Osteoblast (primary cell): Measurements from ENCODE around the gene MCM10. TPM values are rescaled to one million over a fixed set of nuclear protein-coding genes. Genes with fewer than 3 reads are reported as not detected.

Experiments
- DNase-seq: peaks from one replicate; pipeline ENCODE4 v3.0.0; 2011; ENCODE audit warnings: low spot score, mixed read lengths; ENCODE audit not compliant: insufficient read length; ENCODE audit errors: missing footprints
- H2AFZ ChIP-seq: 2 replicates; pipeline ENCODE4 v1.6.0; 2011; ENCODE audit warnings: mild to moderate bottlenecking, low read length
- H3K27ac ChIP-seq: 2 replicates; pipeline ENCODE4 v1.5.1; 2011; ENCODE audit warnings: mild to moderate bottlenecking, low read depth, low read length, moderate library complexity
- H3K27me3 ChIP-seq: 2 replicates; pipeline ENCODE4 v1.6.0; 2012; ENCODE audit warnings: mild to moderate bottlenecking, control low read depth, inconsistent platforms, low read length, moderate library complexity; ENCODE audit not compliant: insufficient read depth
- H3K36me3 ChIP-seq: 2 replicates; pipeline ENCODE4 v1.5.1; 2011; ENCODE audit warnings: mild to moderate bottlenecking, low read length, control low read depth, moderate library complexity; ENCODE audit not compliant: insufficient read depth
- H3K4me1 ChIP-seq: 2 replicates; pipeline ENCODE4 v1.5.1; 2011; ENCODE audit warnings: mild to moderate bottlenecking, low read length, control low read depth, moderate library complexity; ENCODE audit not compliant: insufficient read depth
- H3K4me2 ChIP-seq: 2 replicates; pipeline ENCODE4 v1.6.0; 2011; ENCODE audit warnings: mild to moderate bottlenecking, low read length; ENCODE audit not compliant: insufficient read depth
- H3K4me3 ChIP-seq: fragments of 200-600 bp; sonication (generic); 3 replicates; pipeline ENCODE4 v1.5.1; 2012; ENCODE audit warnings: mild to moderate bottlenecking, low read length, inconsistent platforms; ENCODE audit not compliant: insufficient read depth
- H3K79me2 ChIP-seq: 2 replicates; pipeline ENCODE4 v1.6.0; 2012; ENCODE audit warnings: mild to moderate bottlenecking, low read length, control low read depth, inconsistent platforms; ENCODE audit not compliant: insufficient read depth
- H3K9me3 ChIP-seq: 2 replicates; pipeline ENCODE4 v1.5.1; 2011; ENCODE audit warnings: low read depth, low read length, control low read depth
- H4K20me1 ChIP-seq: 2 replicates; pipeline ENCODE4 v1.6.0; 2012; ENCODE audit warnings: mild to moderate bottlenecking, low read length, control low read depth; ENCODE audit not compliant: insufficient read depth
- total RNA-seq: library from RNA; depleted of rRNA; stranded (reverse); fragments of >200 nt; gene quantifications from 2 replicates; pipeline ENCODE4 v1.2.3, GENCODE V29; 2012
- TF ChIP-seq, protein P1 (sequence below): IDR thresholded peaks from 2 replicates; pipeline ENCODE4 v1.5.1; 2011; ENCODE audit warnings: mild to moderate bottlenecking, low read depth, low read length, moderate library complexity; ENCODE audit errors: extremely low read depth

The MCM10 gene
- total RNA-seq, 1 donor, result 1.4 TPM

DNA sequence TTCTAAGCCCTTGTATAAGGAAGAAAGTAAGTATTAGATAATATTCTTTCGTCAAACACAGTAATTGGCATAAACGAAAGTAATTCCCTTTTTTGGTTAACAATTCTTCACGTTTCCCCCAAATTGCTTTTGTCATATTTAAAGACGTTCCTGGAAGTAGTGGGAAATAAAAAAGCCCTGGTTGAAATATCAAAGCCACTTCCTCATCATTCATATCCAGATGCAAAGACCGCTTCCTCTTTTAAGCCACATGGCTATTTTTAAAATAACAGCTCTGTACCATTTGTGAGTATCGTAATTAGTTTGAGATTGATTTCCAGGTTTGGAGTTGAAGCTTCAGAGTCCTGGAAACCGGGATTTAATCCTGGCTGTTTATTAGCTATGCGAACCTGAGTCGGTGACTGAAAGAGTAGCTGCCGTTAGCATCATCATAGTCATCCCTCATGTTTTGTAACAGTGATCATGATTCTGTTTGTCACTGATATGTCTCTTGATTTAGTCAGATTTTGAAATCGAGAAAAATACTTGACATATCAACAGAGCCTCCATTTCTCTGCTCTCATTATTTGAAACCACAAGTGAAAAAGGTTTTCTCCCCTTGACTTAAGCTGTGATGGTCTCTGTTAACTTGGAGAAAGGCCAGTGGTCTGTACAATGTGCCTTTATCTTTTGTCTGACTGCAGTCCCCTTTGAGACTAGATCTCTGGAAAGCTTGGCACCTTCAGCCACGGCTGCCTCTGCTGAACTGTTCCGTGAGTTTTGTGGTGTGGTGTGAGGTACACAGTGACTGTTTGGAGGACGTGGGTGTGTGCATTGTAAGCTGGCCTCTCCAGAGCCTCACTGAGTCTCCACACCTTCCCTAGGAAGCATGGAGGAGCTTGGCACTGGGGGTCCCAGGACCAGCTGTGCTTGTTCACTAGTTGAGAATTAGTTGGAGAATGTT lies 43.2 kb upstream of the MCM10 start:
- no peak overlapping the region for H2AFZ ChIP-seq
- no peaks in the 10 kb centered on the region for H3K4me1 ChIP-seq
- H3K79me2 ChIP-seq, result peaks cover 5% of the 10 kb centered on the region
- no peak for DNase-seq
- H4K20me1 ChIP-seq, result no peaks in the 10 kb centered on the region
- H3K27ac ChIP-seq, result no peak overlapping the region
- H3K27me3 ChIP-seq, result no peaks in the 10 kb centered on the region
- no peak overlapping the region for H3K4me2 ChIP-seq
- peaks cover 70% of the 10 kb centered on the region for H3K36me3 ChIP-seq
- TF ChIP-seq, protein P1, sequence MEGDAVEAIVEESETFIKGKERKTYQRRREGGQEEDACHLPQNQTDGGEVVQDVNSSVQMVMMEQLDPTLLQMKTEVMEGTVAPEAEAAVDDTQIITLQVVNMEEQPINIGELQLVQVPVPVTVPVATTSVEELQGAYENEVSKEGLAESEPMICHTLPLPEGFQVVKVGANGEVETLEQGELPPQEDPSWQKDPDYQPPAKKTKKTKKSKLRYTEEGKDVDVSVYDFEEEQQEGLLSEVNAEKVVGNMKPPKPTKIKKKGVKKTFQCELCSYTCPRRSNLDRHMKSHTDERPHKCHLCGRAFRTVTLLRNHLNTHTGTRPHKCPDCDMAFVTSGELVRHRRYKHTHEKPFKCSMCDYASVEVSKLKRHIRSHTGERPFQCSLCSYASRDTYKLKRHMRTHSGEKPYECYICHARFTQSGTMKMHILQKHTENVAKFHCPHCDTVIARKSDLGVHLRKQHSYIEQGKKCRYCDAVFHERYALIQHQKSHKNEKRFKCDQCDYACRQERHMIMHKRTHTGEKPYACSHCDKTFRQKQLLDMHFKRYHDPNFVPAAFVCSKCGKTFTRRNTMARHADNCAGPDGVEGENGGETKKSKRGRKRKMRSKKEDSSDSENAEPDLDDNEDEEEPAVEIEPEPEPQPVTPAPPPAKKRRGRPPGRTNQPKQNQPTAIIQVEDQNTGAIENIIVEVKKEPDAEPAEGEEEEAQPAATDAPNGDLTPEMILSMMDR, result no peak
- no peak overlapping the region for H3K4me3 ChIP-seq
- no peaks in the 10 kb centered on the region for H3K9me3 ChIP-seq

DNA sequence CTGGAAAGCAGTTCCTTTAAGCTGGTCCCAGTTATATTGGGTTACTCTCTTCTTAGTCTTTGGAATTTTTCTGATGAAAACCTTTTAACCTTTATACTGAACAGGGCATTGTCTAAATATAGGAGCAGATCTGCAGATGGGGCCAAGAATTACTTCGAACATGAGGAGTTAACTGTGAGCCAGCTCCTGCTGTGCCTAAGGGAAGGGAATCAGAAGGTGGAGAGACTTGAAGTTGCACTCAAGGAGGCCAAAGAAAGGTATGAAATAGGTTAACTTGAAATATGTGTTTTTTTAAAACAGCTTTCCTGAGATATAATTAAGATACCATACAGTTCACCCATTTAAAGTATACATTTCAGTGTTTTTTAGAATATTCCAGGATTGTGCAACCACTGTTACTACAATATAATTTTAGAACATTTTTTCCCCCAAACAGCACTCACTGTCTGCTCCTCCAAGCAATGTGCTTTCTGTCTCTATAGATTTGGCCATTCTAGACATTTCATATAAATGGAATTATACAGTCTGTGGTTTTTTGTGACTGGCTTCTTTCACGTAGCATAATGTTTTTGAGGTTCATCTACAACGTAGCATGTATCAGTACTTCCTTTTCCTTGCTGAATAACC lies 42.5 kb upstream of the MCM10 start:
- Histone ChIP-seq H4K20me1 (no peaks in the 10 kb centered on the region), H3K27ac (no peak overlapping the region), H2AFZ (no peak overlapping the region), H3K27me3 (no peaks in the 10 kb centered on the region), H3K4me2 (no peak overlapping the region), H3K79me2 (peaks cover 5% of the 10 kb centered on the region), H3K36me3 (peaks cover 70% of the 10 kb centered on the region), H3K9me3 (no peaks in the 10 kb centered on the region), H3K4me3 (no peak overlapping the region), H3K4me1 (no peaks in the 10 kb centered on the region)
- no peak for DNase-seq
- TF ChIP-seq, protein P1, result no peak

DNA sequence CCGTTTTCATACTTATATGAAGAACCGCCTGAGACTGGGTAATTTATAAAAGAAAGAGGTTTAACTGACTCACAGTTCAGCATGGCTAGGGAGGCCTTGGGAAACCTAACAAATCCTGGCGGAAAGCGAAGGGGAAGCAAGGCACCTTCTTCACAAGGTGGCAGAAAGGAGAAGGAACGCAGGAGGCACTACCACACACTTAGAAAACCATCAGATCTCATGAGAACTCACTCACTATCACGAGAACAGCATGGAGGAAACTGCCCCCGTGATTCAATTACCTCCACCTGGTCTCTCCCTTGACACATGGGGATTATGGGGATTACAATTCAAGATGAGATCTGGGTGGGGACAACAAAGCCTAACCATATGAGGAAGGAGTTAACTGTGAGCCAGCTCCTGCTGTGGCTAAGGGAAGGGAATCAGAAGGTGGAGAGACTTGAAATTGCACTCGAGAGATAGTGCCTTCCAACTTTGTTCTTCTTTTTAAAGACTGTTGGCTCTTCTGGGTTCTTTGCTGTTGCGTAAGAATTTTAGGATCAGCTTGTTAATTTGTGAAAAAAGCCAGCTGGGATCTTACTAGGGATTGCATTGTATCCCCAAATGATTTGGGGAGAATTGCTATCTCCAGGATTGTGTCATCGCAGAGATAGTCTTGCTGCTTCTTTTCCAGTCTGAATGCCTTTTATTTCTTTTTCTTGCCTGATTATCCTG lies 40.4 kb upstream of the MCM10 start:
- Histone ChIP-seq H4K20me1 (no peaks in the 10 kb centered on the region), H3K79me2 (peaks cover 5% of the 10 kb centered on the region), H3K27me3 (no peaks in the 10 kb centered on the region), H3K36me3 (peaks cover 79% of the 10 kb centered on the region), H3K4me3 (no peak overlapping the region), H3K9me3 (no peaks in the 10 kb centered on the region), H3K4me2 (no peak overlapping the region), H2AFZ (no peak overlapping the region), H3K27ac (no peak overlapping the region), H3K4me1 (no peaks in the 10 kb centered on the region)
- TF ChIP-seq, protein P1, result no peak
- DNase-seq, result no peak

DNA sequence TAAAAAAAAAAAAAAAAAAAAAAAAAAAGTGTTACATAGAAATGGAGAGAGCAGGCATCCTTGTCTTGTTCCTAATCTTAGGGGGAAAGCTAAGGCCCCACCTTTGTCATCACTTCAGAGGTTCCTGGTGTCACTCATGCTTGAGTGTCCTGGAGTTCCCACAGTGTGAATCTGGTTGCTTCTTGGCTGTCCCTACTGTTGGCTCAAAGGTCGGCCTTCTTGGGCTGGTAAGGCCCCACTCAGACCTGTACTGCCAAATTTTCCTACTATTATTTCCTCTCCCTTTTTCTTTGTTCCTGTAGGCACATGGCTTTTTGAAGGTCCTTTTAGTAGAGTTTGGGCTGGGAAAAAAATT lies 39.9 kb upstream of the MCM10 start:
- no peaks in the 10 kb centered on the region for H3K9me3 ChIP-seq
- TF ChIP-seq, protein P1, result no peak
- H3K4me3 ChIP-seq, result no peak overlapping the region
- no peak overlapping the region for H3K27ac ChIP-seq
- no peaks in the 10 kb centered on the region for H3K4me1 ChIP-seq
- peaks cover 76% of the 10 kb centered on the region for H3K36me3 ChIP-seq
- no peak overlapping the region for H2AFZ ChIP-seq
- peaks cover 5% of the 10 kb centered on the region for H3K79me2 ChIP-seq
- H4K20me1 ChIP-seq, result no peaks in the 10 kb centered on the region
- H3K27me3 ChIP-seq, result no peaks in the 10 kb centered on the region
- H3K4me2 ChIP-seq, result no peak overlapping the region
- no peak for DNase-seq
